Subcutaneous abdominal adipose tissue (tissue), 5 donors: ENCODE data around the gene PPIL6.

Source experiments
- H3K27ac ChIP-seq: one replicate; pipeline ENCODE4 v1.7.0; 2013; ENCODE audit warnings: low read depth, mild to moderate bottlenecking, inconsistent platforms, low read length, moderate library complexity
- H3K27me3 ChIP-seq, 5 donors: one replicate each; pipeline ENCODE4 v1.7.0; 2013; ENCODE audit warnings: low read length in 5 of 5, inconsistent platforms in 1 of 5; ENCODE audit not compliant: control insufficient read depth in 5 of 5, insufficient read depth in 4 of 5
- H3K36me3 ChIP-seq, 5 donors: one replicate each; pipeline ENCODE4 v1.7.0; 2013; ENCODE audit warnings: low read length in 5 of 5; ENCODE audit not compliant: control insufficient read depth in 5 of 5, insufficient read depth in 5 of 5
- H3K4me1 ChIP-seq, 5 donors: one replicate each; pipeline ENCODE4 v1.7.0; 2013; ENCODE audit warnings: low read length in 5 of 5, mild to moderate bottlenecking in 3 of 5, moderate library complexity in 1 of 5; ENCODE audit not compliant: control insufficient read depth in 5 of 5, insufficient read depth in 5 of 5
- H3K4me3 ChIP-seq, 5 donors: one replicate each; pipeline ENCODE4 v1.7.0; 2013; ENCODE audit warnings: low read length in 5 of 5, low read depth in 1 of 5
- H3K9ac ChIP-seq, 5 donors: one replicate each; pipeline ENCODE4 v1.7.0; 2013; ENCODE audit warnings: low read length in 5 of 5, mild to moderate bottlenecking in 4 of 5, moderate library complexity in 3 of 5
- H3K9me3 ChIP-seq, 5 donors: one replicate each; pipeline ENCODE4 v1.7.0; 2013; ENCODE audit warnings: low read length in 5 of 5; ENCODE audit not compliant: control insufficient read depth in 5 of 5
- donor health status: healthy.
- donor health status: healthy.
- donor health status: healthy.
- donor health status: healthy.
- donor health status: healthy.

PPIL6 gene

GRCh38 chr6:109411034-109411433 lies 29.4 kb downstream of the PPIL6 start:
- no peaks in the 10 kb centered on the region for H3K9me3 ChIP-seq
- no peaks in the 10 kb centered on the region for H3K27me3 ChIP-seq
- no peak overlapping the region for H3K27ac ChIP-seq
- H3K4me3 ChIP-seq, result no peak overlapping the region
- no peaks in the 10 kb centered on the region for H3K36me3 ChIP-seq
- H3K9ac ChIP-seq, result no peak overlapping the region
- peaks cover 0 to 4% (median 0%) of the 10 kb centered on the region in 5 donors for H3K4me1 ChIP-seq

- no peak overlapping the region for H3K4me3 ChIP-seq
- no peaks in the 10 kb centered on the region for H3K9me3 ChIP-seq
- H3K36me3 ChIP-seq, result no peaks in the 10 kb centered on the region
- no peaks in the 10 kb centered on the region for H3K27me3 ChIP-seq
- H3K4me1 ChIP-seq, result peaks cover 0 to 4% (median 0%) of the 10 kb centered on the region in 5 donors
- H3K9ac ChIP-seq, result no peak overlapping the region
- H3K27ac ChIP-seq, result no peak overlapping the region
Measured at GRCh38 chr6:109406196-109406595, 34.2 kb downstream of the PPIL6 start.

DNA sequence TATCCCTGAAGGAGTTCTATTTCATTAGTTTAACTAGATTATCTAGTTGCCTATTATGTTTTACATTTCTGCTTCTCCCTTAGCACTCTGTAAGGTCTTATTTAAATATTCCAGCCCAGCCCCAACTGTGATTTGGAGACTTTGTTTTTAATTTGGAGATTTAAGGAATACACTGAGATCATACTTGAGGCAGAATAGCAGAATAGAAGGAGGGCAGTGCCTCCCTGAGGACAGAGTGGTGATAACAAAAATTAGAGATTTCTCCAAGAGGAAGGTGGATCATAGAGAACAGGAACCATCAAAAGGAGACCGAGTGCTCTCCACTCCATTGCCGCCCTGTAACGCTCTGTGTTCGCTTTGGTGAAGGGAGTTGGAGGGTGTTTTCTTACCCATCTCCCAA lies 43.4 kb downstream of the PPIL6 start:
- Histone ChIP-seq H3K27me3 (no peaks in the 10 kb centered on the region), H3K4me3 (no peak overlapping the region), H3K27ac (no peak overlapping the region), H3K4me1 (no peaks in the 10 kb centered on the region), H3K9ac (no peak overlapping the region), H3K9me3 (no peaks in the 10 kb centered on the region), H3K36me3 (no peaks in the 10 kb centered on the region)

DNA sequence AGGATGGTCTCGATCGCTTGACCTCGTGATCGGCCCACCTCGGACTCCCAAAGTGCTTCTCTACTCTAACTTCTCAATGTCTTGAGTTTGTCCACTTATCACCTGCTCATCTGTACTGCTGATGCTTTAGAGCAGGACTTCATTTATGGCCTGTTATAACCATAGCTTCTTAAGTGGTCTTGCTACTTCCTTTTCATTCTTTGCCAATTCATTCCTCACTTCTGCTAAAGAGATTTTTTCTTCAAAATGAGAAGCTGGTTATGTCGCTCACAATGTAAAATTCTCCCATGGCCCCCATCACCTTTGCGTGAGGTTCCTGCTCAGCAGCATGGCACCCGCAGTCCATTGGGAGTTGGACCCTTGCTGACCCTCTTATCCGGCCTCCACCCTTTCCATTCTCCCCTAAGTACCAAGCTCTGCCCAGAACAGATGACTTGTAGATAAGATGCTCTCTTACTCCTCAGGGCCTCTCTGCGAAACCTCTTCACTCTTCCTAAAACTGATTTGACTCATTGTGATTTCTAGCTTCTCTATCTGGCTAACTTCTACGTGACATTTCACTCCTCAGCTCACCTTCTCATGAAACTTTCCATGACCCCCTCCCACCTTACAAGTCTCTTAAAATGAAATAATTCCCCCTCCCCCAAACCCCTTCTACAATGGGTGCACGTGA lies 44.2 kb downstream of the PPIL6 start:
- H3K36me3 ChIP-seq, result no peaks in the 10 kb centered on the region
- no peaks in the 10 kb centered on the region for H3K9me3 ChIP-seq
- no peak overlapping the region for H3K27ac ChIP-seq
- H3K27me3 ChIP-seq, result no peaks in the 10 kb centered on the region
- H3K4me1 ChIP-seq, result peaks cover 0 to 4% (median 0%) of the 10 kb centered on the region in 5 donors
- H3K4me3 ChIP-seq, result no peak overlapping the region
- no peak overlapping the region for H3K9ac ChIP-seq

DNA sequence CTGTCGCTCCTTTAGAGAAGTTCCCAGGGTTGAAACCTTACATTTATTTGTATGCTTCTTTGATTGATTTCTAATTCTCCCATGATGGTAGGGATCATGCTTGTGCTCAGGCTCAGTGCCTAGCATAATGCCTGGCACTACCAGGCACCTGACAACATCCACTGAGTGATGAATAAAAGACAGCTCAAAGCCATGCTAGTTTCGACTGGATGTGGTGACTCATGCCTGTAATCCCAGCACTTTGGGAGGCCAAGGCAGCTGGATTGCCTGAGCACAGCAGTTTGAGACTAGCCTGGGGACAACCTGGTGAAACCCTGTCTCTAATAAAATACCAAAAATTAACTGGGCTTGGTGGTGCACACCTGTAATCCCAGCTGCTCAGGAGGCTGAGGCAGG lies 46.5 kb downstream of the PPIL6 start:
- Histone ChIP-seq H3K27ac (no peak overlapping the region), H3K9me3 (no peaks in the 10 kb centered on the region), H3K27me3 (no peaks in the 10 kb centered on the region), H3K9ac (no peak overlapping the region), H3K4me1 (peaks cover 3 to 21% (median 16%) of the 10 kb centered on the region in 5 donors), H3K36me3 (no peaks in the 10 kb centered on the region), H3K4me3 (no peak overlapping the region)

DNA sequence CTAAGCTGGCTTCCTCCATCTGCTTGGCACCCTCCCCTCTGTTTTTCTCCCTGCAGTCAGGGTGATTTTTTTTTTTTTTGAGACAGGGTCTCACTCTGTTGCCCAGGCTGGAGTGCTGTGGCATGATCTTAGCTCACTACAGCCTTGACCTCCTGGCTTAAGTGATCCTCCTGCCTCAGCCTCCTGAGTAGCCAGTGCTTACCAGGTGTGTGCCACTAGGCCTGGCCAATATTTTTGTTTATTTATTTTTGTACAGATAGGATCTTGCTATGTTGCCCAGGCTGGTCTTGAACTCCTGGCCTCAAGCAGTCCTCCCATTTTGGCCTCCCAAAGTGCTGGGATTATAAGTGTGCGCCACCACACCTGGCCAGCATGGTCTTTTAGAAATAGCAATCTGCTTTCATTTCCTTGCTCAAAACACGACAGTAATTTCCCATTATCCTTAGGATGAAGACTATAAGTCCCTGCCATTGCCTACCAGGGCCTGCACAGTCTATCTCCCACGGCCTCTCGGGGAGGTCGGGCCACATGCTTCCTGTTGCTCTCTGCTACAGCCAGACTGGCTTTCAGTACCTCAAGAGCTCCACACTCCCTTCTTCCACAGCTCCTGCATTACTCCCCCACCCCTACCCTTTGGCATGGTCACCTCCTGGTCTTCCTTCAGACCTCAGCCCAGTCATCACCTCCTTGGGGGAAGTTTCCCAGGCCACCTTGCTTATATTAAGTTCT lies 47.1 kb downstream of the PPIL6 start:
- no peaks in the 10 kb centered on the region for H3K9me3 ChIP-seq

DNA sequence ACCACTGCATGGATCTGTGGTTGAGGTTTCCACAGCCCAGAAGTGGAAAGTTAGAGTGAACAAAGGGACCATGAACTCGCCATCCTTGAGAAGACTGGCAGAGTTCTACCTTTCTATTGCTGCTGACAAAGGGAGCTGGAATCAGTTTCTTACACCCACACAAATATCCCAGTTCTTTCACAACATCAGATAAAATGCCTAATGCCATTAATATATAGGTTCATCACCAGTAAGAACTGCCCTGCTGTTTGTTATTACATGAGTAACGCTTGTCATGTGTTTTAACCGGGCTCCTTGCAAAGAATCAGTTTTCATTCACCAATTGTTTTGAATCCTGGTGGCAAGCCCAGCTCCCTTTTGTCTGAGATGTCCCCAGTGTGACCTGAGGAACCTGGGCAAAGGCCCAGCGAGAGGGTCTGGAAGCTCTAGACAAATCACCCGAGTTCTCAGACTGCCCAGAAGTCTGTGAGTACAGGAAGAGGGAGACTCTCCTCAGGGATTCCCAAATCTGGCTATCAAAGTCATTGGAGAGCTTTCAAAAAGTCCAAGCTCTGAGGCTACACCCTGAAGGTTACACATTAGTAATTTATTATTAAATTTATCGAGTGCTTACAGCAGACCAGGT lies 50.7 kb downstream of the PPIL6 start:
- Histone ChIP-seq H3K36me3 (no peaks in the 10 kb centered on the region), H3K9me3 (no peaks in the 10 kb centered on the region), H3K27ac (peak overlapping the region; percentile 61), H3K4me3 (no peak overlapping the region), H3K4me1 (peaks cover 3 to 25% (median 23%) of the 10 kb centered on the region in 5 donors), H3K27me3 (no peaks in the 10 kb centered on the region), H3K9ac (peak overlapping the region in 4 of 5 donors; percentile 9 to 41 (median 36))

More for the DNA sequence above, 47.1 kb downstream of the PPIL6 start:
- H3K9ac ChIP-seq, result no peak overlapping the region
- H3K4me1 ChIP-seq, result peaks cover 3 to 21% (median 16%) of the 10 kb centered on the region in 5 donors
- no peaks in the 10 kb centered on the region for H3K36me3 ChIP-seq
- no peak overlapping the region for H3K4me3 ChIP-seq
- no peak overlapping the region for H3K27ac ChIP-seq
- no peaks in the 10 kb centered on the region for H3K27me3 ChIP-seq

DNA sequence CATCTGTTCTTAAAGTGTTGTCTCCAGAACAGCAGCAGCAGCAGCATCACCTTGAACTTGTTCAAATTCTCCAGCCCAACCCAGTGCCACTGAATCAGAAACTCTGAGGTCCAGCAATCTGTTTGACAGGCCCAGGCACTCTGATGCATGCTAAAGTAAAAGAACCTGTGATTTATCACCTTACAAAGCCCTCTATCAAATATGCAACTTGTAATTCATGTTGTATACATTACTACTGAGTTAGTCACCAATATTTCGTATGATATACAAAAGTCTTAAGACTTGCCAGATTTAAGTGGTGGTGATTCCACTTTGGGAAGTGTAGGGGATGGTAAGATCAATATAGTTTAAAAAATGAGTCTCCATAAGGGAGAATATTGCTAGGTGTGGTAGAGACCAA lies 52.2 kb downstream of the PPIL6 start:
- no peak overlapping the region for H3K27ac ChIP-seq
- peaks cover 3 to 40% (median 38%) of the 10 kb centered on the region in 5 donors for H3K4me1 ChIP-seq
- no peak overlapping the region for H3K9ac ChIP-seq
- no peaks in the 10 kb centered on the region for H3K27me3 ChIP-seq
- H3K9me3 ChIP-seq, result no peaks in the 10 kb centered on the region
- H3K36me3 ChIP-seq, result no peaks in the 10 kb centered on the region
- no peak overlapping the region for H3K4me3 ChIP-seq

DNA sequence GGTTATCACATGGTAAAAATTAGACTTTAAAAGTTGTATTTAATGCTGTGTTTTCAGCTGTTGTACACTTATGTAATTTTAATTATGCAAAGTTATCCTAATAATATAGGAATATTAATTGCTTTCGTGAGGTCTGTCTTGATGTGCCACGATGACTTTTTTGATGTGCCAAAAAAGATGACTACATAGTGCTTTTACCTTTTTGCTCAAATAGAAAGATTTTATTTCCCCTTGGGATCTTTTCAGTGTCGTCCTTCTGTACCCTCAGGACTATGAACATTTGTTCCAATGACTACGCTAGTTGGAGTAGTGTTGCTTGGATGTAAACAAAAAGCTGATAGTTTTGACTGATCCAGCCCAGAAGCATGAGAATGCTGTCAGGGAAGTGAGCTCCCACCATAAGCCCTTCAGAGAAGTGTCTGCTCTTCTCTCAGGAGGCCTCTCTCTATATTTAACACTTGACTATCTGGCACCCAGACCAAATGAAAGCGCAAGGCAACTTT lies 56.9 kb downstream of the PPIL6 start:
- Histone ChIP-seq H3K36me3 (peaks cover 0 to 1% (median 0%) of the 10 kb centered on the region in 5 donors), H3K27ac (peak overlapping the region; percentile 96), H3K9me3 (no peaks in the 10 kb centered on the region), H3K27me3 (no peaks in the 10 kb centered on the region), H3K4me1 (peaks cover 0 to 48% (median 40%) of the 10 kb centered on the region in 5 donors), H3K9ac (peak overlapping the region in 3 of 5 donors; percentile 93 to 98 (median 94)), H3K4me3 (peak overlapping the region; percentile 78 to 100 (median 91))
